Measurements from ENCODE around the gene LDLRAP1. TPM values are rescaled to one million over a fixed set of nuclear protein-coding genes. Genes with fewer than 3 reads are reported as not detected.

The LDLRAP1 gene
- total RNA-seq, 2 donors from 2014 or later, result 13.9 to 14.5 TPM

GRCh38 chr1:25556132-25556670, 12.8 kb downstream of the LDLRAP1 start:
- Histone ChIP-seq H3K36me3 (ENCODE audit: control insufficient read depth, insufficient read depth, low read length) (no peaks in the 10 kb centered on the region), H3K27ac (ENCODE audit: low read depth, low read length) (no peak overlapping the region), H3K9ac (ENCODE audit: extremely low read depth, low read length, poor library complexity, severe bottlenecking) (no peak overlapping the region), H3K4me3 (ENCODE audit: low read length) (no peak overlapping the region), H3K4me1 (ENCODE audit: control insufficient read depth, insufficient read depth, low read length) (no peaks in the 10 kb centered on the region), H3K9me3 (ENCODE audit: control insufficient read depth, low read length) (no peaks in the 10 kb centered on the region), H3K27me3 (ENCODE audit: control insufficient read depth, insufficient read depth, low read length, poor library complexity, severe bottlenecking) (no peaks in the 10 kb centered on the region)
- TF ChIP-seq, protein P1, sequence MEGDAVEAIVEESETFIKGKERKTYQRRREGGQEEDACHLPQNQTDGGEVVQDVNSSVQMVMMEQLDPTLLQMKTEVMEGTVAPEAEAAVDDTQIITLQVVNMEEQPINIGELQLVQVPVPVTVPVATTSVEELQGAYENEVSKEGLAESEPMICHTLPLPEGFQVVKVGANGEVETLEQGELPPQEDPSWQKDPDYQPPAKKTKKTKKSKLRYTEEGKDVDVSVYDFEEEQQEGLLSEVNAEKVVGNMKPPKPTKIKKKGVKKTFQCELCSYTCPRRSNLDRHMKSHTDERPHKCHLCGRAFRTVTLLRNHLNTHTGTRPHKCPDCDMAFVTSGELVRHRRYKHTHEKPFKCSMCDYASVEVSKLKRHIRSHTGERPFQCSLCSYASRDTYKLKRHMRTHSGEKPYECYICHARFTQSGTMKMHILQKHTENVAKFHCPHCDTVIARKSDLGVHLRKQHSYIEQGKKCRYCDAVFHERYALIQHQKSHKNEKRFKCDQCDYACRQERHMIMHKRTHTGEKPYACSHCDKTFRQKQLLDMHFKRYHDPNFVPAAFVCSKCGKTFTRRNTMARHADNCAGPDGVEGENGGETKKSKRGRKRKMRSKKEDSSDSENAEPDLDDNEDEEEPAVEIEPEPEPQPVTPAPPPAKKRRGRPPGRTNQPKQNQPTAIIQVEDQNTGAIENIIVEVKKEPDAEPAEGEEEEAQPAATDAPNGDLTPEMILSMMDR (conservative IDR thresholded peaks at IDR 0.05), result no peak
- 92 to 100% methylated on average over 2 to 11 of the region's 11 CpGs for WGBS, 2 experiments (ENCODE audit: insufficient coverage in 1 of 2, insufficient read length in 1 of 2)
- no peak overlapping the region for H3K4me3 Mint-ChIP-seq
- no peak for DNase-seq
- no peaks in the 10 kb centered on the region for H3K4me1 Mint-ChIP-seq
- no peak overlapping the region for H3K27ac Mint-ChIP-seq
- no peaks in the 10 kb centered on the region for H3K27me3 Mint-ChIP-seq (ENCODE audit: insufficient read depth)
- H3K9me3 Mint-ChIP-seq, result no peaks in the 10 kb centered on the region
- H3K36me3 Mint-ChIP-seq (ENCODE audit: low read depth), result peaks cover 3% of the 10 kb centered on the region

- Histone ChIP-seq H3K27me3 (ENCODE audit: control insufficient read depth, insufficient read depth, low read length, poor library complexity, severe bottlenecking) (no peaks in the 10 kb centered on the region), H3K27ac (ENCODE audit: low read depth, low read length) (no peak overlapping the region), H3K9ac (ENCODE audit: extremely low read depth, low read length, poor library complexity, severe bottlenecking) (no peak overlapping the region), H3K36me3 (ENCODE audit: control insufficient read depth, insufficient read depth, low read length) (no peaks in the 10 kb centered on the region), H3K4me1 (ENCODE audit: control insufficient read depth, insufficient read depth, low read length) (no peaks in the 10 kb centered on the region), H3K9me3 (ENCODE audit: control insufficient read depth, low read length) (no peaks in the 10 kb centered on the region), H3K4me3 (ENCODE audit: low read length) (no peak overlapping the region)
- no peaks in the 10 kb centered on the region for H3K4me1 Mint-ChIP-seq
- no peaks in the 10 kb centered on the region for H3K9me3 Mint-ChIP-seq
- 95 to 100% methylated on average over 3 to 10 of the region's 10 CpGs for WGBS, 2 experiments (ENCODE audit: insufficient coverage in 1 of 2, insufficient read length in 1 of 2)
- H3K27me3 Mint-ChIP-seq (ENCODE audit: insufficient read depth), result no peaks in the 10 kb centered on the region
- no peak overlapping the region for H3K4me3 Mint-ChIP-seq
- H3K27ac Mint-ChIP-seq, result no peak overlapping the region
- H3K36me3 Mint-ChIP-seq (ENCODE audit: low read depth), result peaks cover 3% of the 10 kb centered on the region
- no peak for DNase-seq
- TF ChIP-seq, protein P1 (conservative IDR thresholded peaks at IDR 0.05), result no peak
Observed at GRCh38 chr1:25556791-25557476, 13.5 kb downstream of the LDLRAP1 start.

- Mint-ChIP-seq H3K27me3 (ENCODE audit: insufficient read depth) (no peaks in the 10 kb centered on the region), H3K4me3 (no peak overlapping the region), H3K36me3 (ENCODE audit: low read depth) (peaks cover 3% of the 10 kb centered on the region), H3K27ac (no peak overlapping the region), H3K4me1 (no peaks in the 10 kb centered on the region), H3K9me3 (no peaks in the 10 kb centered on the region)
- H3K4me3 ChIP-seq (ENCODE audit: low read length), result no peak overlapping the region
- H3K9ac ChIP-seq (ENCODE audit: extremely low read depth, low read length, poor library complexity, severe bottlenecking), result no peak overlapping the region
- H3K36me3 ChIP-seq (ENCODE audit: control insufficient read depth, insufficient read depth, low read length), result no peaks in the 10 kb centered on the region
- WGBS, 2 experiments (ENCODE audit: insufficient coverage in 1 of 2, insufficient read length in 1 of 2), result 85 to 88% methylated on average over 5 to 7 of the region's 7 CpGs
- DNase-seq, result no peak
- H3K27ac ChIP-seq (ENCODE audit: low read depth, low read length), result no peak overlapping the region
- H3K4me1 ChIP-seq (ENCODE audit: control insufficient read depth, insufficient read depth, low read length), result no peaks in the 10 kb centered on the region
- TF ChIP-seq, protein P1 (conservative IDR thresholded peaks at IDR 0.05), result no peak
- no peaks in the 10 kb centered on the region for H3K27me3 ChIP-seq (ENCODE audit: control insufficient read depth, insufficient read depth, low read length, poor library complexity, severe bottlenecking)
- no peaks in the 10 kb centered on the region for H3K9me3 ChIP-seq (ENCODE audit: control insufficient read depth, low read length)
Observed at GRCh38 chr1:25557543-25557942, 14.1 kb downstream of the LDLRAP1 start.
